Uterus (tissue), 2 donors: ENCODE data around the gene HUWE1.

ENCODE experiments used
- POLR2A ChIP-seq, 2 donors: fragments of 450-650 bp; IDR thresholded peaks; one replicate each; pipeline ENCODE4 v1.6.1; 2016; ENCODE audit warnings: antibody characterized with exemption in 2 of 2, mild to moderate bottlenecking in 1 of 2, moderate library complexity in 1 of 2
- TF ChIP-seq, protein P1 (sequence below), 4 experiments: fragments of 200-600 bp in 2 of 4; fragments of 450-650 bp in 2 of 4; sonication (generic) in 2 of 4; IDR thresholded peaks; one replicate each; pipeline ENCODE4 v1.5.1; 2016 to 2019; ENCODE audit warnings: antibody characterized with exemption in 4 of 4, mild to moderate bottlenecking in 2 of 4, moderate library complexity in 1 of 4

DNA sequence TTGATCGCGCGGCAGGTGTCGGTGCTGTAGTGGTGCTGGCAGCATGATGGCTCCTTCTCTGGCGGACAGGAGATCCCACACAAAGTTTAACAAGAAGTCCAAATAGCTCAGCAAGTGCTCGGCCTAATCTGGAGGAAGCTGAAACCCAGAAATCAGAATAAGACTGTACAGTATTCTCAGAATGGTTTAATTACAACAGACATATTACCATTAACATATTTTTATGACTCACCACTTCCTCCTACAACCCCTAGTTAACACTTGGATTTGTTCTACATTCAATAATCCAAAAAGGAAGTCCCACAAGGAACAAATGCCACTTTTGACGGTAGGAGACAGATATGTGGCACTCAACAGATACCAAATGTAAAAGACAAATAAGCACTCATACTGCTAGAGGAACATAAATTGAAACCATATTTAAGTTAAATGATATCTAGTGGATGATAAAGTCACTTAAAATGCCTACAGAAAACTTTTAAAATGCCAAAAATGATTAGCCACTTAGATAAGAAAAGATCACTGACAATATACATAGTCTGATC, 91.2 kb downstream of the HUWE1 start:
- no peak for TF ChIP-seq POLR2A (IDR thresholded peaks at IDR 0.05)
- TF ChIP-seq, protein P1, sequence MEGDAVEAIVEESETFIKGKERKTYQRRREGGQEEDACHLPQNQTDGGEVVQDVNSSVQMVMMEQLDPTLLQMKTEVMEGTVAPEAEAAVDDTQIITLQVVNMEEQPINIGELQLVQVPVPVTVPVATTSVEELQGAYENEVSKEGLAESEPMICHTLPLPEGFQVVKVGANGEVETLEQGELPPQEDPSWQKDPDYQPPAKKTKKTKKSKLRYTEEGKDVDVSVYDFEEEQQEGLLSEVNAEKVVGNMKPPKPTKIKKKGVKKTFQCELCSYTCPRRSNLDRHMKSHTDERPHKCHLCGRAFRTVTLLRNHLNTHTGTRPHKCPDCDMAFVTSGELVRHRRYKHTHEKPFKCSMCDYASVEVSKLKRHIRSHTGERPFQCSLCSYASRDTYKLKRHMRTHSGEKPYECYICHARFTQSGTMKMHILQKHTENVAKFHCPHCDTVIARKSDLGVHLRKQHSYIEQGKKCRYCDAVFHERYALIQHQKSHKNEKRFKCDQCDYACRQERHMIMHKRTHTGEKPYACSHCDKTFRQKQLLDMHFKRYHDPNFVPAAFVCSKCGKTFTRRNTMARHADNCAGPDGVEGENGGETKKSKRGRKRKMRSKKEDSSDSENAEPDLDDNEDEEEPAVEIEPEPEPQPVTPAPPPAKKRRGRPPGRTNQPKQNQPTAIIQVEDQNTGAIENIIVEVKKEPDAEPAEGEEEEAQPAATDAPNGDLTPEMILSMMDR (IDR thresholded peaks at IDR 0.05) = no peak
